ENCODE results near the gene CCDC83. TPM values are rescaled to one million over a fixed set of nuclear protein-coding genes. Genes with fewer than 3 reads are reported as not detected.

Gene CCDC83
- total and polyA plus RNA-seq, 2 donors (not counting 3 experiments of a cell fraction or from before 2014, with no cell fraction given): not detected

DNA sequence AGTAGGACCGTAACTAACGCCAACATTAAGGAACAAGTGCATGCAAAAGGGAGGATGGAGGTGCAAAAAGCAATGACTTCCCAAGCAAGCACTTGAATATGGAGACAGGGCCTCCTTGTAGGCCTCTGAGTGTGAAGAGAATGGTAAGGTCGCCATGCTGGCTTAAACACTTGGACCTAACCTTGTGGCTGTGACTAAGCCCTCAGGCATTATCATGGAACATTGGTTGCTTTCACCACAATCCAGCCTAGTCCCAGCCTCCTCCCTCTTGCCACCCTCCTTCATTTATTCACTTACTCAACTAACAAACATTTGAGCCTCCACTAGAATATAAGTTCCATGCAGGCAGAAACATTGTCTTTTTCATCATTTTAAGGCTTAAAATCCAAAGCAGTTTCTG lies 32.4 kb upstream of the CCDC83 start:
- dilution Hi-C loops (cut with MboI; ENCODE audit: extremely low pct_ligation_motif_present, low sequenced_read_pairs) (no loop called here), intact Hi-C loops (cut with micrococcal nuclease) (no loop called here)
- Histone ChIP-seq H3K36me3 (ENCODE audit: control insufficient read depth in 2 of 2, extremely low read depth in 1 of 2, insufficient read depth in 2 of 2, low read length in 2 of 2) (no peaks in the 10 kb centered on the region), H3K4me1 (ENCODE audit: control insufficient read depth, extremely low read depth, insufficient read depth, low read length) (peaks cover 5% of the 10 kb centered on the region), H3K9ac (replicated peaks; ENCODE audit: extremely low read depth, insufficient read depth, low read length) (no peak overlapping the region), H3K27me3 (ENCODE audit: control insufficient read depth in 2 of 2, insufficient read depth in 2 of 2, low read length in 2 of 2) (peaks cover 0 to 2% of the 10 kb centered on the region in 2 experiments), H3K4me3 (replicated peaks in 1 of 3; ENCODE audit: insufficient read depth in 1 of 3, low read depth in 1 of 3, low read length in 3 of 3) (no peak overlapping the region), H3K79me2 (ENCODE audit: control insufficient read depth, insufficient read depth, low read length) (no peaks in the 10 kb centered on the region), H3K9me1 (replicated peaks; ENCODE audit: control insufficient read depth, extremely low read depth, insufficient read depth, low read length) (no peaks in the 10 kb centered on the region), H4K20me1 (replicated peaks; ENCODE audit: control insufficient read depth, extremely low read depth, insufficient read depth, low read length) (no peaks in the 10 kb centered on the region), H3K27ac (ENCODE audit: insufficient read depth, low read depth, low read length) (no peak overlapping the region), H3K4me2 (ENCODE audit: insufficient read depth, low read length) (no peak overlapping the region), H2AFZ (ENCODE audit: low read depth, low read length) (no peak overlapping the region), H3K9me3 (replicated peaks; ENCODE audit: control insufficient read depth, insufficient read depth, low read length) (no peaks in the 10 kb centered on the region)
- CTCF ChIA-PET: no interaction called here
- POLR2A ChIA-PET: no interaction called here
- no peak for FAIRE-seq
- no TSS peak for BruUV-seq (replicated peaks)
- DNase-seq (ENCODE audit: low read depth, low spot score): no peak
- TF ChIP-seq MAX (IDR thresholded peaks at IDR 0.05; ENCODE audit: insufficient read depth, insufficient read length) (no peak), POLR2A (IDR thresholded peaks at IDR 0.05; ENCODE audit: low read depth, low read length) (no peak), GATA2 (IDR thresholded peaks at IDR 0.05; ENCODE audit: insufficient read depth, insufficient read length, low read depth, low read length) (no peak), MYC (IDR thresholded peaks at IDR 0.05; ENCODE audit: low read depth, low read length) (no peak), POLR2AphosphoS5 (IDR thresholded peaks at IDR 0.05; ENCODE audit: insufficient read depth, low read depth, low read length) (no peak), JUN (IDR thresholded peaks at IDR 0.05; ENCODE audit: borderline replicate concordance, insufficient read depth, insufficient read length, low read depth) (no peak), FOS (IDR thresholded peaks at IDR 0.05; ENCODE audit: borderline replicate concordance, insufficient read depth, low read length) (no peak), EZH2 (IDR thresholded peaks at IDR 0.05; ENCODE audit: borderline replicate concordance, low read depth, low read length, severe bottlenecking) (no peak)
- TF ChIP-seq, protein P1, sequence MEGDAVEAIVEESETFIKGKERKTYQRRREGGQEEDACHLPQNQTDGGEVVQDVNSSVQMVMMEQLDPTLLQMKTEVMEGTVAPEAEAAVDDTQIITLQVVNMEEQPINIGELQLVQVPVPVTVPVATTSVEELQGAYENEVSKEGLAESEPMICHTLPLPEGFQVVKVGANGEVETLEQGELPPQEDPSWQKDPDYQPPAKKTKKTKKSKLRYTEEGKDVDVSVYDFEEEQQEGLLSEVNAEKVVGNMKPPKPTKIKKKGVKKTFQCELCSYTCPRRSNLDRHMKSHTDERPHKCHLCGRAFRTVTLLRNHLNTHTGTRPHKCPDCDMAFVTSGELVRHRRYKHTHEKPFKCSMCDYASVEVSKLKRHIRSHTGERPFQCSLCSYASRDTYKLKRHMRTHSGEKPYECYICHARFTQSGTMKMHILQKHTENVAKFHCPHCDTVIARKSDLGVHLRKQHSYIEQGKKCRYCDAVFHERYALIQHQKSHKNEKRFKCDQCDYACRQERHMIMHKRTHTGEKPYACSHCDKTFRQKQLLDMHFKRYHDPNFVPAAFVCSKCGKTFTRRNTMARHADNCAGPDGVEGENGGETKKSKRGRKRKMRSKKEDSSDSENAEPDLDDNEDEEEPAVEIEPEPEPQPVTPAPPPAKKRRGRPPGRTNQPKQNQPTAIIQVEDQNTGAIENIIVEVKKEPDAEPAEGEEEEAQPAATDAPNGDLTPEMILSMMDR (IDR thresholded peaks at IDR 0.05; ENCODE audit: extremely low read depth in 1 of 2, insufficient read depth in 1 of 2, low read depth in 1 of 2, low read length in 2 of 2): no peak

All from endothelial cell of umbilical vein (primary cell).